Fibroblast of pulmonary artery (primary cell): Measurements from ENCODE around the gene KCNK1.
"Not testable (repeated sequence)": the region's sequence is repeated elsewhere in the genome, so short reads cannot be mapped to it uniquely, and the experiment has no call there.

Experiments
- DNase-seq: peaks from one replicate; pipeline ENCODE4 v3.0.0-alpha.2; 2010; ENCODE audit warnings: low read depth
- H3K4me3 ChIP-seq: replicated peaks from 2 replicates; pipeline ENCODE4 v1.5.1; 2011; ENCODE audit warnings: low read depth, mild to moderate bottlenecking, control low read depth, low read length, moderate library complexity
- TF ChIP-seq, protein P1 (sequence below): IDR thresholded peaks from 2 replicates; pipeline ENCODE4 v1.5.1; 2011; ENCODE audit warnings: mild to moderate bottlenecking, control low read depth, low read length, inconsistent platforms; ENCODE audit errors: missing control alignments

KCNK1 gene

GRCh38 chr1:233605205-233605604 is 8.7 kb upstream of the KCNK1 start:
- no peak overlapping the region for H3K4me3 ChIP-seq
- TF ChIP-seq, protein P1, sequence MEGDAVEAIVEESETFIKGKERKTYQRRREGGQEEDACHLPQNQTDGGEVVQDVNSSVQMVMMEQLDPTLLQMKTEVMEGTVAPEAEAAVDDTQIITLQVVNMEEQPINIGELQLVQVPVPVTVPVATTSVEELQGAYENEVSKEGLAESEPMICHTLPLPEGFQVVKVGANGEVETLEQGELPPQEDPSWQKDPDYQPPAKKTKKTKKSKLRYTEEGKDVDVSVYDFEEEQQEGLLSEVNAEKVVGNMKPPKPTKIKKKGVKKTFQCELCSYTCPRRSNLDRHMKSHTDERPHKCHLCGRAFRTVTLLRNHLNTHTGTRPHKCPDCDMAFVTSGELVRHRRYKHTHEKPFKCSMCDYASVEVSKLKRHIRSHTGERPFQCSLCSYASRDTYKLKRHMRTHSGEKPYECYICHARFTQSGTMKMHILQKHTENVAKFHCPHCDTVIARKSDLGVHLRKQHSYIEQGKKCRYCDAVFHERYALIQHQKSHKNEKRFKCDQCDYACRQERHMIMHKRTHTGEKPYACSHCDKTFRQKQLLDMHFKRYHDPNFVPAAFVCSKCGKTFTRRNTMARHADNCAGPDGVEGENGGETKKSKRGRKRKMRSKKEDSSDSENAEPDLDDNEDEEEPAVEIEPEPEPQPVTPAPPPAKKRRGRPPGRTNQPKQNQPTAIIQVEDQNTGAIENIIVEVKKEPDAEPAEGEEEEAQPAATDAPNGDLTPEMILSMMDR = no peak
- DNase-seq = no peak

DNA sequence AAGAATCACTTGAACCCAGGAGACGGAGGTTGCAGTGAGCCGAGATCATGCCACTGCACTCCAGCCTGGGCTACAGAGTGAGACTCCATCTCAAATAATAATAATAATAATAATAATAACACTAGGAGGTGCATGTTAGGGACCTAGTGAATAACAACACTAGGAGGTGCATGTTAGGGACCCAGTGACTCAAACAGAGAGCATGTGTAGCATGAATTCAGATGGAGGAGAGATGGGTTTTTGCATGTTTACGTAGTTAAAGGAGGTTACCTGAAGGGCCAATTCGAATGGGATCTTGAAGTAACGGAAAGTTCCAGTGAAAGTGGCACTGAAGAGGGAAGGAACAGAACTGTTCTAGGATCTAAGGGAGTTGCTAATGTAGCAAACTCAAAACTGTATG is 7.1 kb upstream of the KCNK1 start:
- TF ChIP-seq, protein P1 = no peak
- H3K4me3 ChIP-seq = no peak overlapping the region

DNA sequence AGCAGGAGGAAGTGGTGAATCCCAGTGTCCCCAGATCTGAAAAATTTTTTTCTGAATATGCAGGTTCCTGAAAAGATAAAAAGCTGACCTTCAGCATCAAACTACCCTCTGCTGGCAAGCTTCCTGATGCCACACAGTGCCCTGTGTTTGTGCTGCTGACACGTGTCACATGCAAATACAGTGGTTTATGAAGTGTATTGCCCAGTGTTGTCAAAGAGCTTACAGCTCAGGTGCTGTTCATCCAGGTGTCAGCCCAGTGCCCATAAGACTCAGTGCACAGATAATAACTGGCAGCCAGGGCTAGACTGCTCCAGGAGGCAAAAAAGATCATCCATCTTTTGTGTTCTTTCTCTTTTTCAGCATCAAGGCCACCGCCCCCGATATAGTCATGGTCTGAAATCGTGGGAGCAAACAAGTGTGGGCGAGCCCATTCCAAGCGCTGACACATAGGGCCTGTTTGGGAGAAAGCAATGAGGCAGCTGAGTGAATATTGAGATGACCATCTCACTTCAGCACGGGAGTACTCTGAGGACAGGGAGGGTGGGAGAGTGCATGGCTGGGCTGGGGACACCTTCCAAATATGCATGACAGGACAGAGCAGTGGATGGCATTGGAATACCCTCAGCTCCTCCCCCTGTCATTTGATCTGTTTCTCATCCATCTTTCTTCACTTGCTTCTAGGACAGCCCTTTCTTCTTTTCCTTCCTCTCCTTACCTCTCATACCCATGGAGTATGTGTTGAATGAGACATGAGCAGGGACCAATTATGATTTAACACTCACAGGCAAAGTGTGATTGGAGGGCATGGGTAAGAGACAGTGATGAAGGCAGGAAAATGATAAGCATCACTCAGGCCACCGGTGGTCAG is 6.4 kb upstream of the KCNK1 start:
- no peak overlapping the region for H3K4me3 ChIP-seq
- no peak for DNase-seq
- TF ChIP-seq, protein P1 = no peak

More for the DNA sequence above, 7.1 kb upstream of the KCNK1 start:
- DNase-seq = no peak

DNA sequence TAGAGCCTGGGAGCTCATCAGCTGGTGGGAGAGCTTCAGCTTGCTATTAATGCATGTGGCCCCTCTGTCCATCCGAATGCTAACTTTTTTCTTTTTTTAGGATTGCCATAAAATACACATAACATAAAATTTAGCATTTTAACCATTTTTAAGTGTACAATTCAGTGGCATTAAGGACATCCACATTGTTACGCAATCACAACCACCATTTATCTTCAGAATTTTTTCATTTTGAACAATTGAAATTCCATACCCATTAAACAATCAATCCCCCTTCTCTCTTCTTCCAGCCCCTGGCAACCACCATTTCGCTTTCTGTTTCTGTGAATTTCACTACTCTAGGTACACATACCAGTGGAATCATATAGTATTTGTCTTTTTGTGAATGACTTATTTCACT is 4.9 kb upstream of the KCNK1 start:
- TF ChIP-seq, protein P1 = no peak
- no peak for DNase-seq
- no peak overlapping the region for H3K4me3 ChIP-seq

- DNase-seq = no peak
- no peak overlapping the region for H3K4me3 ChIP-seq
- TF ChIP-seq, protein P1 = no peak
Measured at GRCh38 chr1:233609926-233610325, 4.0 kb upstream of the KCNK1 start.

GRCh38 chr1:233610628-233611027 is 3.3 kb upstream of the KCNK1 start:
- H3K4me3 ChIP-seq = no peak overlapping the region
- TF ChIP-seq, protein P1 = no peak
- DNase-seq = no peak

DNA sequence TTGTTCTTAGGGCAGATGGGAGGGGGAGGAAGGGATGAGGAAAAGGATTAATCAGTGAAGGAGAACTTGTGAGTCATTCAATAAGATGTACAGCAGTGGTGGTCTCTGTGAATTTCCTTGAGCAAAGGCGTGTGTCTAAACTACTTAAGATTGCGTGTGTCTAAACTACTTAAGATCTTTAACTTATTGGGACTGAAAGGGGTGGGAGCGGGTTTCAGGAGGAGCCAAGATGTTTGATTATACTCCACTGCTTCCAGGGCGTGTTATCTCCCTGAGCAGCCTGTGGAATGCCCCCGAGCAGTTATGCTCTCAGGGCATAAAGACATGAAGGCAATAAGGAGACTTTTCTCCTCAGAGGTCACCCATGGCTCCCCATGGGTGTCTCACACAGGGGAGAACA is 2.5 kb upstream of the KCNK1 start:
- not testable (repeated sequence) for H3K4me3 ChIP-seq, DNase-seq
